B cell (primary cell): Measurements from ENCODE around the gene SNF8.

ENCODE experiments used
- EZH2 ChIP-seq: IDR thresholded peaks from 2 replicates; pipeline ENCODE4 v1.6.1; 2012; ENCODE audit warnings: borderline replicate concordance, low read depth, mild to moderate bottlenecking, moderate library complexity, low read length; ENCODE audit not compliant: insufficient read depth, poor library complexity, severe bottlenecking
- TF ChIP-seq, protein P1 (sequence below): fragments of 200-600 bp; IDR thresholded peaks from one replicate; pipeline ENCODE4 v1.8.0; 2022; ENCODE audit warnings: antibody characterized with exemption, mild to moderate bottlenecking

- no peak for TF ChIP-seq EZH2
- TF ChIP-seq, protein P1, sequence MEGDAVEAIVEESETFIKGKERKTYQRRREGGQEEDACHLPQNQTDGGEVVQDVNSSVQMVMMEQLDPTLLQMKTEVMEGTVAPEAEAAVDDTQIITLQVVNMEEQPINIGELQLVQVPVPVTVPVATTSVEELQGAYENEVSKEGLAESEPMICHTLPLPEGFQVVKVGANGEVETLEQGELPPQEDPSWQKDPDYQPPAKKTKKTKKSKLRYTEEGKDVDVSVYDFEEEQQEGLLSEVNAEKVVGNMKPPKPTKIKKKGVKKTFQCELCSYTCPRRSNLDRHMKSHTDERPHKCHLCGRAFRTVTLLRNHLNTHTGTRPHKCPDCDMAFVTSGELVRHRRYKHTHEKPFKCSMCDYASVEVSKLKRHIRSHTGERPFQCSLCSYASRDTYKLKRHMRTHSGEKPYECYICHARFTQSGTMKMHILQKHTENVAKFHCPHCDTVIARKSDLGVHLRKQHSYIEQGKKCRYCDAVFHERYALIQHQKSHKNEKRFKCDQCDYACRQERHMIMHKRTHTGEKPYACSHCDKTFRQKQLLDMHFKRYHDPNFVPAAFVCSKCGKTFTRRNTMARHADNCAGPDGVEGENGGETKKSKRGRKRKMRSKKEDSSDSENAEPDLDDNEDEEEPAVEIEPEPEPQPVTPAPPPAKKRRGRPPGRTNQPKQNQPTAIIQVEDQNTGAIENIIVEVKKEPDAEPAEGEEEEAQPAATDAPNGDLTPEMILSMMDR: no peak
Measured at GRCh38 chr17:48925991-48926342, 18.7 kb downstream of the SNF8 start.
